ENCODE measurements around the gene KRTAP19-1.
"Not testable (repeated sequence)": the region's sequence is repeated elsewhere in the genome, so short reads cannot be mapped to it uniquely, and the experiment has no call there.

KRTAP19-1 gene

DNA sequence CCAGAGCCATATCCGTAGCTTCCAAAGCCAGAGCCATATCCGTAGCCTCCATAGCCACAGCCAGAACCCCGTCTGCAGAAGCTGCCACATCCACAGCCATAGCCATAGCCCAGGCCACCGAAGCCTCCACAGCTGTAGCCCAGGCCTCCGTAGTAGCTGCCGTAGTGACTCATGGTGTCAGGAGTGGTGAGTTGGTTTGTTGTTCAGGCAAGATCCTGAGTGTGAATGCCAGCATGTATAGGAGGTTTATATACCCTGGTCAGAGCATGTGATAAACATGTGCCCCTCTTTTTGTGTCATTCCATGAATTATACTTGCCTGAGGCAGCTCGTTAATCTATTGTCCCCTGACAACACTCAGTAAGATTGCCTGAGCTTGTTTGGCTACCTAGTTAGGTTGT, at the start of gene KRTAP19-1:
Gene KRTAP19-1, minus strand, starts transcription at position 223 of the 400 bp plus-strand sequence. Its CDS starts 50 bp downstream, at position 173.
- no peak for DNase-seq

DNA sequence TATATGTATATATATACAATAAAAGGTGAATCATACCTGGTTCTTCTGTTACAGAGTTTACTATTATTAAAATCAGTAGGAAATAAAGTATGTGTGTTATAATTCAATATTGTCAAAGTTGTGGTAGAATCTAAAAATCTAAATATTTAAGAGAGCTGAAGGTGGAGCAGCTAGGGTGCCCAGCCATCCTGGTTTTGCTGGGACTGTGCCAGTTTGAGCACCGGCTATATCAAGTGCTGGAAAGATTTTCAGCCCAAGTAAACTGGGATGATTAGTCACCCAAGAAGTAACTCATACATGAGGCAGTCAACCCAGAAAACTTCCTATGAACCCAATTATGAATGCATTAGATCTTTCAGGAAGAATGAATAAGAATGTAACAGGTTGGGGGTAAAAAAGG, 38.7 kb upstream of the KRTAP19-1 start:
- no peak for DNase-seq

DNA sequence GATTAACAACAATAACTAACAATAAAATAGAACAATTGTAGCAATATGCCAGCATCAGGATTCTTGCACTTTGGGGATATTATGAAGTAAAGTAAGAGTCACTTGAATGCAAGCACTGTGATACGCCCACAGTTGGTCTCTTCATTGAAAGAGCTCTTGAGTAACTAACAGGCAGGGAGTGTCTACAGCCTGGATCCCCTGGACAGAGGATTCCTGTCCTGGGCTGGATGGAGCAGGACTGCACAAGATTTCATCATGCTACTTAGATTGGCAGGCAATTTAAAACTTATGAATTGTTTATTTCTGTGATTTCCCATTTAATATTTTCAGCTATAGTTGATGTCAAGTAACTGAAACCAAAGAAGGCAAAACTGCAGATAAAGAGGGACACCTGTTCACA, 35.5 kb upstream of the KRTAP19-1 start:
- no peak for DNase-seq

- DNase-seq, result not testable (repeated sequence)
These were observed 25.5 kb upstream of the KRTAP19-1 start for GRCh38 chr21:30505621-30506205.

GRCh38 chr21:30502041-30502440, 21.9 kb upstream of the KRTAP19-1 start, which contains the start of gene KRTAP19-5:
Gene KRTAP19-5, minus strand, starts transcription at chr21:30502141. Its CDS starts 51 bp downstream, at chr21:30502090.
- no peak for DNase-seq

DNA sequence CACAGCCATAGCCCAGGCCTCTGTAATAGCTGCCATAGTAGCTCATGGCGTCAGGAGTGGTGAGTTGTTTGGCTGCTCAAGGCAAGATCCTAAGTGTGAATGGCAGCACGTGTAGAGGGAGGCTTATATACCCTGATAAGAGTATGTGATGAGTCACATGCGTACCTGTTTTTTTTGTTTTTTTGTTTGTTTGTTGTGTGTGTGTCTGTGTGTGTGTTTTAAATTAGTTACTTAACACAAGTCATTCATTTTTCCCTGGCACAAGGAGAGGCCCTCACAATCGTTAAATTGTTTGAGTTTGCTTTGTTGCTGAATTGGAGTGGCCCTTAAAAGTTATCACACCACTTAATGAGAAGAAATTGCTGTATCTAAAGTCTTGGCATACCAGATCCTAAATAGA, 16.9 kb upstream of the KRTAP19-1 start, which contains the start of gene KRTAP19-4:
Gene KRTAP19-4, minus strand, starts transcription at position 101 of the 400 bp plus-strand sequence. Its CDS starts 55 bp downstream, at position 46.
- DNase-seq, result no peak

DNA sequence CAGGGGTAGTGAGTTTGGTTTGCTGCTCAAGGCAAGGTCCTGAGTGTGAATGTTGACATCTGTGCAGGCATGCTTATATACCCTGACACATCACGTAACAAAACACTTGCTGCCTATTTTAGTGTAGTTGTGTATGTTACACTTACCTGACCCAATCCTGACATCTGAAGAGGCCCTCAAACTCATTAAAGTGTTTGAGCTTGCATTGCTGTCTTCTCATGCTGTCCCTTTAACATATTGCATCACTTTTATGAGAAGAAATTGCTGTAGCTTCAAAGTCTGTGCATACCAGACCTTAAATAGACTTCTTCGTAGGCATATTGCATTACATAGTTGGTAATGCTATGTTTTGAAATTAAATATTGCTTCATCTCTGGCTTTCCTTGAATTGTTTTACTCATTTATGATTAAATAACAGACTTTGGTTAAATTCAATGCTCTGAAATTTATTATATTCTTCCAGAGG, 11.8 kb upstream of the KRTAP19-1 start, which contains the start of gene KRTAP19-3:
Gene KRTAP19-3, minus strand, starts transcription at position 51 of the 466 bp plus-strand sequence. CDS start 56 bp downstream, outside the sequence.
- no peak for DNase-seq

- DNase-seq, result no peak
These were observed 7.2 kb upstream of the KRTAP19-1 start, which contains the start of gene KRTAP19-2 for GRCh38 chr21:30487336-30487735. Gene KRTAP19-2, minus strand, starts transcription at chr21:30487436. Its CDS starts 88 bp downstream, at chr21:30487348.

DNA sequence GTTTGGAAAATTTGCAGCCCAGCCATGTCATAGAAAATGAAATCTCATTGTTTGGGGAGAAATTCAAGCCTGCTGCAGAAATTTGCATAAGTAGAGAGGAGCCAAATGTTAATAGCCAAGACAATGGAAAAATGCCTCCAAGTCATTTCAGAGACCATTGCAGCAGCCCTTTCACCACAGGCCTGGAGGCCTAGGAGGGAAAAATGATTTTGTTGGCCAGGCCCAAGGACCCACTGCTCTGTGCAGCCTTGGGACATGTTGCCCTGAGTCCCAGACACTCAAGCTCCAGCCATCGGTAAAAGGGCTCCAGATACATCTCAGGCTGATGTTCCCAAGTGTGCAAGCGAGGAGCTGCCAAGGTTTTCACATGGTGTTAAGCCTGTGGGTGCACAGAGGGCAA, 6.0 kb upstream of the KRTAP19-1 start:
- no peak for DNase-seq

DNA sequence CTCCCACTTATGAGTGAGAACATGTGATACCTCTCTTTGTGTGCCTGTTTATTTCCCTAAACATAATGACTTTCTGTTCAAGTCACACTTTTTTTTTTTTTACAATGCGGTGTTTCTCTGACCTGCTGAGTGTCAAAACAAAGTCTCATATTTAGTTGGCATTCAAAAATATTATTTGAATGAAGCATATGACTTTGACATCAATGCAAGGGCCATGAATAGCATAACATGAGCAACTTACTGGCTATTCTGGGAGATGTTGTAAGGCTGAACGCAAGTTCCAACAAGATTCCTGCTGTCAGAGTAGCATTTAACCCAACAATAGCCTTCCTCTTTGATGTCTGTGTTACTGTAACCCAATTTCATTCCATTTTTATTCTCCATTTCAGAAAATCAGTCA, 2.0 kb upstream of the KRTAP19-1 start:
- DNase-seq, result no peak

GRCh38 chr21:30479259-30479658, 908 bp downstream of the KRTAP19-1 start:
- no peak for DNase-seq

DNA sequence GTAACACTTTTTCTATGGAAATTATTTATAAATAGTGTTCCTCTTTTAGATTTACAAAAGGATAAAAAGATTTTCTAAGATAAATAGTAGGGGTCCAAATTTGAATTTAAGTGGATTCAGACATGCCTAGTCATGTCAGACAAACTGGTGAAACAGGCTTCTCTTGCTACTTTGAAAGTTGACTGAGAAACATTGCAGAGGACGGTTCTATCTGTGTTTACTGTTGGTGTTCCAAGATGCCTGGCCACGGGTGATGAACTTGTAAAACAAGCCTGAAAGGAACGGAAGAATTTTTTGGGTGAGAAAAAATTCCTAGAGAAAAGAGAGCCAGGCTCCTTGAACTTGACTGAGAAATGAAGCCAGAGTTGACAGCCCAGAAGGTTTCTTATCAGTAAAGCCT, 2.2 kb downstream of the KRTAP19-1 start:
- no peak for DNase-seq

DNA sequence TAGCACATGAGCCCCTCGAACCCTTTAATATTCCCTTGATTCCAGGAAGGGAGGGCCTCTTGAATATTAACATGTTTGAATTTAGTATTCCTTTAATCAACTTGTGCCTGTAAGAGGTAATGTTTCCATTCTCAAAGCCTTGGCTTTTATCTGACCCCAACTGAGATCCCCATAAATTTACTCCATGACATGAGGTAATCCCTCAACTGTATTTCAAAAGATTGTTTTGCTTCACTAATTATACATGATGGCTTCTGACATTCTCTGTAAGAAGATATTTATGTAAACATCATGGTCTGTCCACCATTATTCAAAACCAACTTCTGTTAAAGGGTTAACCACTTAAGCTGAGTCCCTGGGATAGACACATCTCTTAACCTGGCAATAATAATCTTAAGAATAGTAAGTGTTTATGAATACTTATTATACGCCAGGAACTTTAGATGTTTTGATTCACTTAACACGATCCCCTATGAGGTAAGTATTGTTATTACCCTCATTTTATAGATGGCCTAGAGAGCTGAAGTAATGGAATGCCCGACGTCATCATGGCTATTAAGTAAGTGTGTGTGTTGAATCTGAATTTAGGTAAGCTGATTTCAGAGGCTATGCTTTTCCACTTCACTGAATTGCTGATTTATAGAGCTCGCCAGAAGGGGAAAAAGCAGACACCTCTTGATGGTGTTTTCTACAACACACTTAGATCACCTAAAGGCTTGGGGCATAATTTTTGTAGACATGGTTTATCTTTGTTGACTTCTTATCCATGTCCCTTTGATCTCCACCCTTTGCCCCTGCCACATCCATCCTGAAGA, 11.1 kb downstream of the KRTAP19-1 start:
- no peak for DNase-seq

DNA sequence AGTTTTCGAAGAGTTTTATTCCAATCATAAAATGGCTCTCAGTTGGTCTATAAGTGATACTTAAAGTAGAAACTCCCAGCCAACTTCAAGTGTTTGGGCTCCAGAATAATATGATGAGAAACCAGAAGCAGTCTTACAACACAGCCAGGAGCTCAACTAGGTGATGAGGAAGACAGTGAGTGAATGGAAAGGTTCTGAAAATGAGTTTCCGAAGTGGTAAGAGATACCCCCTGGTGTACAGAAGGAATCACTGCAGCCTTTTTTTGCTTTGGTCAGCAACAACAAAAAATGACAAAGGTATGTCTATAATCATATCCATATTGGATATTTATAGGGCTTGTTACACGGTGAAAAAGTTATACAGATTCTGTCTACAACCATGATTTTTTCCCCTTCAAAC, 16.5 kb downstream of the KRTAP19-1 start:
- no peak for DNase-seq

GRCh38 chr21:30448514-30448913, 31.7 kb downstream of the KRTAP19-1 start:
- no peak for DNase-seq

DNA sequence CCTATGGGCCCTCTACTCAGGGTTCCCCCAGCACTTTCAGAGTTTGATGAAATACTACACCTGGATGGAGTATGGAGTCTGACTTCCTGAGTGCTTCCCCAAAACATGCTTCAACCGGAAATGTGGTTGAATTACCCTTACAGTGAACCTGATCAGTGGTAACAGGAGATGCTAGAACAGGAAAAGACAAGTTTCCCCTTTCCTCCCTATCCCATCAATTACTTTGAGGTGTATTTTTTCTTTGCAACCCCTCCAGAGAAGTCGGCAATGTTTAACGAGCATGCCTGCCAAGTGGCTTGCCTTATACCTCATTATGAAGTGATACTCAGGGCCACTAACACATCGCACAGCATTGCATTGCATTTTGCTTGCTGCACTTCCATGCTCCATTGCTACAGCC, 33.1 kb downstream of the KRTAP19-1 start:
- no peak for DNase-seq

DNA sequence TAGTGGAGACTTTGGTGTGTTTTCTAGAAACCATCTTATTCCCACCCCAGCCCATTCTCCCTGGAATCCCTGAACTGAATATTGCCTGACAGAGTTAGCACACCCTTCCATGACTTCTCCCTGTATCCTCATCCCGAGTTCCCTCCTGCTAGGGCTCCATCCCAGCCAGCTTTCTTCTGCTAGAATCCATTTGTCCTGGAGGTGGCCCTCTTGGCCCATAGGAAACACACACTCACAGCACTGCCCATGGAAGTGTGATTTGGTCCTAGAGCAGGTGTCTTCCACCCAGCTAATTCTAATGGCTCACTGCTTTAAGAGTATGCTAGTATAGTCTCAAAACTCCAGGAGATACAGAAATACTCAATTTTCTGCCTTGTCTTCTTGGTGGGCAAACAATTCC, 36.0 kb downstream of the KRTAP19-1 start:
- DNase-seq, result no peak

DNA sequence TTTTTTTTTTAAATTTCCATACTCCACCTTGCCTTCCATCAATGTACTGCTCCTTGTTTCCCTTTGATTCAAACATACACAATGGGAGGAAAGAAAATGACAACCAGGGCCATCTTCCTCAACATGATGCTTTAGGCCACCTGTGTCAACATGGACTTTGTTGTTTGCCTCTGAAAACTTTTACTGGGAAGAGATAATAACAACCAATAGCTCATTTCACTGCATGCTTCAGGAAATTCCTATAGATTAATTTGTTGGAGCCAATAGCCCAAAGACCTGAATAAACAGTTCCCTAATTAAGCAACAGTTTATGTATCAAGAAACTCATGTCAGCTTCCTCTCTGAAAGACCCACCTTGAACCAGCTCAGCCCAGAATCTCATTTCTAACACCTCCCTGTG, 36.9 kb downstream of the KRTAP19-1 start:
- no peak for DNase-seq

DNA sequence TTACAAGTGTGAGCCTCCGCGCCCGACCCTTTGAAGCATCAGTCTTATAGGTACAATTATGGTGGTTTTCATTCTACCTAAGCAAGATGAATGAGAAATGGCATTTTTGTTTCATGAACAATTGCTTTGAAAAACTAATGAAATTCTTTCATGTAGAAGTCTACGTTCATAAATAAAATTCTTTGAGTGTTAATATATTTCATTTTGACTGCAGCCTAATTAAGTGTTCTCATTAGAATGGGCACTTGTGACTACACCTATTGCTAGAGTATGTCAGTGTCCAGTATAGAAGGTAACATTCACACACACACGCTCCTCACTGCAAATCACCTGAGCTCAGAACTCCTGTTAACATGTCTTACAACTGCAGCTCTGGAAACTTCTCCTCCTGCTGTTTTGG, 40.2 kb downstream of the KRTAP19-1 start, which contains the start of gene KRTAP15-1:
Gene KRTAP15-1, plus strand, starts transcription at position 301 of the 400 bp plus-strand sequence. Its CDS starts 53 bp downstream, at position 354.
- DNase-seq, result no peak

- DNase-seq, result no peak
These were observed 43.1 kb downstream of the KRTAP19-1 start for GRCh38 chr21:30437010-30437565.

GRCh38 chr21:30434033-30434631, 46.0 kb downstream of the KRTAP19-1 start:
- no peak for DNase-seq

DNA sequence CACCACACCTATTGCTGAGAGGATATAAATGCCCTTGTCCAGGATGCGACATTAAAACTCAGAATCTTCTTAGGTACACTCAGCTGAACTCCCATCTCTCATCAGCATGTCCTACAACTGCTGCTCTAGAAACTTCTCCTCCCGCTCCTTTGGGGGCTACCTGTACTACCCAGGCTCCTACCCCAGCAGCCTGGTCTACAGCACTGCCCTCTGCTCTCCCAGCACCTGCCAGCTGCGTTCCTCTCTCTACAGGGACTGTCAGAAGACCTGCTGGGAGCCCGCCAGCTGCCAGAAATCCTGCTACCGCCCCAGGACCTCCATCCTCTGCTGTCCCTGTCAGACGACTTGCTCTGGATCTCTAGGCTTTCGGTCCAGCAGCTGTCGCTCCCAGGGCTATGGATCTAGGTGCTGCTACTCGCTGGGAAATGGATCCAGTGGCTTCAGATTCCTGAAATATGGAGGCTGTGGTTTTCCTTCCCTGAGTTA, 50.0 kb downstream of the KRTAP19-1 start, which contains the start of gene KRTAP13-4:
Gene KRTAP13-4, plus strand, starts transcription at position 51 of the 486 bp plus-strand sequence. Its CDS starts 56 bp downstream, at position 107.
- DNase-seq, result no peak
